HepG2 (cell line): ENCODE measurements around the gene TMEM131L. TPM values are rescaled to one million over a fixed set of nuclear protein-coding genes. Genes with fewer than 3 reads are reported as not detected.

Experiments
- CBX1 ChIP-seq: IDR thresholded peaks from one replicate; pipeline ENCODE4 v1.6.1; 2016; ENCODE audit warnings: antibody characterized with exemption, low read depth
- CBX2 ChIP-seq, 2 experiments: fragments of 200-600 bp in 1 of 2; sonication (generic); formaldehyde crosslinking in 1 of 2; IDR thresholded peaks; 2 replicates each; pipeline versions ENCODE4 v1.7.0 to v1.8.1; 2018 to 2022; ENCODE audit warnings: low read depth in 2 of 2, low read length in 1 of 2, mild to moderate bottlenecking in 1 of 2, missing genetic modification reagents in 1 of 2
- CEBPG ChIP-seq: IDR thresholded peaks from 2 replicates; pipeline ENCODE4 v1.6.1; 2016
- CHCHD3 ChIP-seq: sonication (generic); formaldehyde crosslinking; IDR thresholded peaks from 2 replicates; pipeline ENCODE4 v1.8.0; 2022; ENCODE audit warnings: mild to moderate bottlenecking, missing genetic modification reagents, moderate library complexity
- CREM ChIP-seq, 2 experiments: sonication (generic) in 1 of 2; formaldehyde crosslinking in 1 of 2; IDR thresholded peaks; 2 replicates each; pipeline versions ENCODE4 v1.4.0 to v1.6.1; 2016 to 2020; ENCODE audit warnings: antibody characterized with exemption in 1 of 2, mild to moderate bottlenecking in 1 of 2, missing genetic modification reagents in 1 of 2
- EHMT2 ChIP-seq: fragments of 200-600 bp; sonication (generic); IDR thresholded peaks from 2 replicates; pipeline ENCODE4 v1.7.0; 2017; ENCODE audit warnings: antibody characterized with exemption, low read depth, low read length, borderline replicate concordance
- ETV5 ChIP-seq: IDR thresholded peaks from 2 replicates; pipeline ENCODE4 v1.6.1; 2018; ENCODE audit warnings: missing biosample characterization, missing genetic modification reagents, inconsistent platforms, borderline replicate concordance
- FIP1L1 ChIP-seq: fragments of 200-400 bp; formaldehyde crosslinking; IDR thresholded peaks from 2 replicates; pipeline ENCODE4 v1.6.1; 2018; ENCODE audit warnings: low read depth, mild to moderate bottlenecking, low read length, moderate library complexity, borderline replicate concordance; ENCODE audit not compliant: insufficient read depth
- JARID2 ChIP-seq: sonication (generic); formaldehyde crosslinking; IDR thresholded peaks from 2 replicates; pipeline ENCODE4 v1.8.1; 2023; ENCODE audit warnings: missing genetic modification reagents, inconsistent platforms; ENCODE audit not compliant: insufficient replicate concordance
- REXO4 ChIP-seq: sonication (generic); formaldehyde crosslinking; IDR thresholded peaks from 2 replicates; pipeline ENCODE4 v1.8.0; 2022; ENCODE audit warnings: missing genetic modification reagents, mild to moderate bottlenecking, borderline replicate concordance
- SETDB1 ChIP-seq: sonication (generic); formaldehyde crosslinking; IDR thresholded peaks from 2 replicates; pipeline ENCODE4 v1.5.1; 2020; ENCODE audit warnings: missing genetic modification reagents, mild to moderate bottlenecking, borderline replicate concordance
- SMARCE1 ChIP-seq: fragments of 450-650 bp; IDR thresholded peaks from 2 replicates; pipeline ENCODE4 v1.6.1; 2017; ENCODE audit warnings: borderline replicate concordance
- SNAPC2 ChIP-seq: sonication (generic); formaldehyde crosslinking; IDR thresholded peaks from 2 replicates; pipeline ENCODE4 v1.8.1; 2022; ENCODE audit warnings: mild to moderate bottlenecking, missing genetic modification reagents
- SOX6 ChIP-seq, 2 experiments: fragments of 450-650 bp in 1 of 2; sonication (generic) in 1 of 2; formaldehyde crosslinking in 1 of 2; IDR thresholded peaks; 2 replicates each; pipeline versions ENCODE4 v1.4.0 to v1.6.1; 2017 to 2020; ENCODE audit warnings: antibody characterized with exemption in 1 of 2, mild to moderate bottlenecking in 1 of 2, missing genetic modification reagents in 1 of 2
- TCF12 ChIP-seq, 2 experiments: fragments of 450-650 bp in 1 of 2; sonication (generic) in 1 of 2; formaldehyde crosslinking in 1 of 2; IDR thresholded peaks; 2 replicates each; pipeline versions ENCODE4 v1.6.1 to v1.8.0; 2017 to 2022; ENCODE audit warnings: antibody characterized with exemption in 1 of 2, mild to moderate bottlenecking in 1 of 2, missing genetic modification reagents in 1 of 2, moderate library complexity in 1 of 2
- TOE1 ChIP-seq: sonication (generic); formaldehyde crosslinking; IDR thresholded peaks from 2 replicates; pipeline ENCODE4 v1.4.0; 2020; ENCODE audit warnings: mild to moderate bottlenecking, missing genetic modification reagents
- ZNF333 ChIP-seq: sonication (generic); formaldehyde crosslinking; IDR thresholded peaks from 2 replicates; pipeline ENCODE4 v1.4.0; 2020; ENCODE audit warnings: mild to moderate bottlenecking, missing genetic modification reagents, borderline replicate concordance
- ZNF501 ChIP-seq: sonication (generic); formaldehyde crosslinking; IDR thresholded peaks from 2 replicates; pipeline ENCODE4 v1.5.1; 2020; ENCODE audit warnings: mild to moderate bottlenecking, moderate library complexity, missing genetic modification reagents
- polyA plus RNA-seq, 8 experiments: library from polyadenylated mRNA; depleted of rRNA in 3 of 8; stranded (reverse) in 7 of 8; unstranded in 1 of 8; fragments of >200 nt; fragmentation: Illumina TruSeq in 4 of 8; extraction: Trizol in 4 of 8; gene quantifications; 2 replicates each; pipeline versions ENCODE4 v1.2.1 to v1.2.3, GENCODE V29; 2011 to 2016; ENCODE audit warnings: low read depth in 4 of 8, missing spikeins in 1 of 8, mixed read lengths in 1 of 8; ENCODE audit not compliant: insufficient read depth in 1 of 8
- total RNA-seq, 5 experiments: library from RNA; depleted of rRNA; stranded (reverse); fragments of >200 nt; fragmentation: Illumina TruSeq; extraction: Trizol; gene quantifications; 2 replicates each; pipeline ENCODE4 v1.2.3, GENCODE V29; 2016; ENCODE audit warnings: low read depth in 1 of 5
- TF ChIP-seq, protein P1 (sequence below): sonication (generic); formaldehyde crosslinking; IDR thresholded peaks from 2 replicates; pipeline ENCODE4 v1.5.0; 2020; ENCODE audit warnings: mild to moderate bottlenecking, missing genetic modification reagents
- TF ChIP-seq, protein P2 (sequence below): sonication (generic); formaldehyde crosslinking; IDR thresholded peaks from 2 replicates; pipeline ENCODE4 v1.4.0; 2020; ENCODE audit warnings: missing genetic modification reagents
- TF ChIP-seq, protein P3 (sequence below): IDR thresholded peaks from 2 replicates; pipeline ENCODE4 v1.6.1; 2012; ENCODE audit warnings: low read depth, low read length, improper control_type of control experiment
- TF ChIP-seq, protein P4 (sequence below): sonication (generic); formaldehyde crosslinking; IDR thresholded peaks from 2 replicates; pipeline ENCODE4 v1.5.1; 2020; ENCODE audit warnings: mild to moderate bottlenecking, missing genetic modification reagents, borderline replicate concordance

The TMEM131L gene
- total and polyA plus RNA-seq, 2 of the 13 experiments (the other 11 are each of a cell fraction or from before 2014, with no cell fraction given) = 2.2 to 4.5 TPM

DNA sequence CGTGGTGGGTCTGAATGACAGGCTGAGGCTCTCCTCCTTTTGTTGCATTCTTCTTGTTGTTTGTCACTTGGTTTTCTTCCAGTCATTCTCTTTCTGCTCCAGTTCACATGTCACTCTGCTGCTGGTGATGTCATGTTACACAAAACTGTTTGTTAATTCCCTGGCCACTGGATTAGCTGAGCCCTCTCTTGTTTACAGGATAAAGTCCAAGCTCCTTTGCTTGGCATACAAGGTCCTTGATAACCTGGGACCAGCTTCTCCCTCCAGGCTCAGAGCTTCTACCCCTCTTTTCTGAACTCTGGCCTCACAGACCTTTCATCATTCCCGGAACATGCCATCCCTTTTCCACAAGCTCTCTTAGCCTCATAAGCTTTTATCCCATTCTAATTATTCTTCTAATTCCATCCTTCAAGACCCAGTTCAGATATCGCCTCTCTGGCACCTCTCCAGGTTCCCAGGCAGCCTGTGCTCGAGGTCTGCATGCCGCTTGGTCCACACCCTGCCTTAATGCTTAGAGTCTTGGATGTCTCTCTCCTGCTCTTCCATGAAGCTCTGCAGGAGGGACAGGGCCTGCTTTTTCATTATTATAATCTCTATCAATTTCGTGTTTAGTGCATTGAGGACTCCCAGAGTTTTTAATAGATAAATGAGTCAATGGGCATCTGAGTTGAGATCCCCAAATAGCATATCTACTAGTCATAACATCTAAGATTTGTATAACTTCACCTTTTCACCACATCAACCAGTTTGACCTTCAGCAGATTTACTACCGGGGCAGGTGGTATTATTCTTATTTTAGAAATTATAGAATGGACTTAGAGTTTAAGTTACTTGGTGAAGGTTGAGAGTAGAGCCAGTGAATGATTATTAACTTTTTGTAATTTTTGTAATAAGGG is 98.7 kb downstream of the TMEM131L start (continued):
- TF ChIP-seq SMARCE1 (no peak), FIP1L1 (no peak), TCF12 (IDR thresholded peaks at IDR 0.05) (no peak), TCF12 (CRISPR knock-in tag; IDR thresholded peaks at IDR 0.05) (no peak), CREM (IDR thresholded peaks at IDR 0.05) (peak; percentile 89), CREM (CRISPR knock-in tag; IDR thresholded peaks at IDR 0.05) (no peak), TOE1 (CRISPR knock-in tag) (no peak), CHCHD3 (CRISPR knock-in tag) (no peak), ZNF501 (CRISPR knock-in tag) (no peak; the same call in 1 of the 2 replicates), SNAPC2 (CRISPR knock-in tag) (peak; percentile 58; the same call in 1 of the 2 replicates), SETDB1 (CRISPR knock-in tag) (no peak), EHMT2 (peak; percentile 76; the same call in 1 of the 2 replicates), REXO4 (CRISPR knock-in tag) (no peak), JARID2 (CRISPR knock-in tag) (no peak), CBX2 (IDR thresholded peaks at IDR 0.05; ENCODE audit: low read depth, low read length) (no peak), CBX2 (CRISPR knock-in tag; IDR thresholded peaks at IDR 0.05; ENCODE audit: low read depth) (no peak), CBX1 (no peak), ETV5 (peak; percentile 41; the same call in 1 of the 2 replicates), ZNF333 (no peak), CEBPG (CRISPR knock-in tag) (peak; percentile 78), SOX6 (IDR thresholded peaks at IDR 0.05) (no peak), SOX6 (CRISPR knock-in tag; IDR thresholded peaks at IDR 0.05) (peak; percentile 98)
- TF ChIP-seq, protein P1, sequence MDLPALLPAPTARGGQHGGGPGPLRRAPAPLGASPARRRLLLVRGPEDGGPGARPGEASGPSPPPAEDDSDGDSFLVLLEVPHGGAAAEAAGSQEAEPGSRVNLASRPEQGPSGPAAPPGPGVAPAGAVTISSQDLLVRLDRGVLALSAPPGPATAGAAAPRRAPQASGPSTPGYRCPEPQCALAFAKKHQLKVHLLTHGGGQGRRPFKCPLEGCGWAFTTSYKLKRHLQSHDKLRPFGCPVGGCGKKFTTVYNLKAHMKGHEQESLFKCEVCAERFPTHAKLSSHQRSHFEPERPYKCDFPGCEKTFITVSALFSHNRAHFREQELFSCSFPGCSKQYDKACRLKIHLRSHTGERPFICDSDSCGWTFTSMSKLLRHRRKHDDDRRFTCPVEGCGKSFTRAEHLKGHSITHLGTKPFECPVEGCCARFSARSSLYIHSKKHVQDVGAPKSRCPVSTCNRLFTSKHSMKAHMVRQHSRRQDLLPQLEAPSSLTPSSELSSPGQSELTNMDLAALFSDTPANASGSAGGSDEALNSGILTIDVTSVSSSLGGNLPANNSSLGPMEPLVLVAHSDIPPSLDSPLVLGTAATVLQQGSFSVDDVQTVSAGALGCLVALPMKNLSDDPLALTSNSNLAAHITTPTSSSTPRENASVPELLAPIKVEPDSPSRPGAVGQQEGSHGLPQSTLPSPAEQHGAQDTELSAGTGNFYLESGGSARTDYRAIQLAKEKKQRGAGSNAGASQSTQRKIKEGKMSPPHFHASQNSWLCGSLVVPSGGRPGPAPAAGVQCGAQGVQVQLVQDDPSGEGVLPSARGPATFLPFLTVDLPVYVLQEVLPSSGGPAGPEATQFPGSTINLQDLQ = no peak
- TF ChIP-seq, protein P2, sequence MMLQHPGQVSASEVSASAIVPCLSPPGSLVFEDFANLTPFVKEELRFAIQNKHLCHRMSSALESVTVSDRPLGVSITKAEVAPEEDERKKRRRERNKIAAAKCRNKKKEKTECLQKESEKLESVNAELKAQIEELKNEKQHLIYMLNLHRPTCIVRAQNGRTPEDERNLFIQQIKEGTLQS (CRISPR knock-in tag) = peak; percentile 81
- TF ChIP-seq, protein P3, sequence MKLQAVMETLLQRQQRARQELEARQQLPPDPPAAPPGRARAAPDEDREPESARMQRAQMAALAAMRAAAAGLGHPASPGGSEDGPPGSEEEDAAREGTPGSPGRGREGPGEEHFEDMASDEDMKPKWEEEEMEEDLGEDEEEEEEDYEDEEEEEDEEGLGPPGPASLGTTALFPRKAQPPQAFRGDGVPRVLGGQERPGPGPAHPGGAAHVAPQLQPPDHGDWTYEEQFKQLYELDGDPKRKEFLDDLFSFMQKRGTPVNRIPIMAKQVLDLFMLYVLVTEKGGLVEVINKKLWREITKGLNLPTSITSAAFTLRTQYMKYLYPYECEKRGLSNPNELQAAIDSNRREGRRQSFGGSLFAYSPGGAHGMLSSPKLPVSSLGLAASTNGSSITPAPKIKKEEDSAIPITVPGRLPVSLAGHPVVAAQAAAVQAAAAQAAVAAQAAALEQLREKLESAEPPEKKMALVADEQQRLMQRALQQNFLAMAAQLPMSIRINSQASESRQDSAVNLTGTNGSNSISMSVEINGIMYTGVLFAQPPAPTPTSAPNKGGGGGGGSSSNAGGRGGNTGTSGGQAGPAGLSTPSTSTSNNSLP = peak; percentile 94
- TF ChIP-seq, protein P4, sequence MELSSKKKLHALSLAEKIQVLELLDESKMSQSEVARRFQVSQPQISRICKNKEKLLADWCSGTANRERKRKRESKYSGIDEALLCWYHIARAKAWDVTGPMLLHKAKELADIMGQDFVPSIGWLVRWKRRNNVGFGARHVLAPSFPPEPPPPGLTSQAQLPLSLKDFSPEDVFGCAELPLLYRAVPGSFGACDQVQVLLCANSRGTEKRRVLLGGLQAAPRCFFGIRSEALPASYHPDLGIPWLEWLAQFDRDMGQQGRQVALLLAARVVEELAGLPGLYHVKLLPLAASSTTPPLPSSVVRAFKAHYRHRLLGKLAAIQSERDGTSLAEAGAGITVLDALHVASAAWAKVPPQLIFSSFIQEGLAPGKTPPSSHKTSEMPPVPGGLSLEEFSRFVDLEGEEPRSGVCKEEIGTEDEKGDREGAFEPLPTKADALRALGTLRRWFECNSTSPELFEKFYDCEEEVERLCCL (CRISPR knock-in tag) = no peak
